ENCODE results near the gene SURF6.
"Not testable (repeated sequence)": the region's sequence is repeated elsewhere in the genome, so short reads cannot be mapped to it uniquely, and the experiment has no call there.

Gene SURF6

DNA sequence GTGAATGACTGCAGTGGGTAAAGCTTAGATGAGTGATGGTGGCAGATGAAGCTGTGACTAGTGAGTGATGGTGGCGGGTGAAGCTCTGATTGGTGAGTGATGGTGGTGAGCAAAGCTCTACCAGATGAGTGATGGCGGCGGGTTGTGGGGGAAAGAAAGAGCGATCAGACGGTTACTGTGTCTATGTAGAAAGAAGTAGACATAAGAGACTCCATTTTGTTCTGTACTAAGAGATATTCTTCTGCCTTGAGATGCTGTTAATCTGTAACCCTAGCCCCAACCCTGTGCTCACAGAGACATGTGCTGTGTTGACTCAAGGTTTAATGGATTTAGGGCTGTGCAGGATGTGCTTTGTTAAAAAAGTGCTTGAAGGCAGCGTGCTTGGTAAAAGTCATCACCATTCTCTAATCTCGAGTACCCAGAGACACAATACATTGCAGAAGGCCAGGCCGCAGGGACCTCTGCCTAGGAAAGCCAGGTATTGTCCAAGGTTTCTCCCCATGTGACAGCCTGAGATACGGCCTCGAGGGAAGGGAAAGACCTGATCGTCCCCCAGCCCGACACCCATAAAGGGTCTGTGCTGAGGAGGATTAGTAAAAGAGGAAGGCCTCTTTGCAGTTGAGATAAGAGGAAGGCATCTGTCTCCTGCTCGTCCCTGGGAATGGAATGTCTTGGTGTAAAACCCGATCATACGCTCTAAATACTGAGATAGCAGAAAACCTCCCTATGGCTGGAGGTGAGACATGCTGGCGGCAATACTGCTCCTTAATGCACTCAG, 52.5 kb downstream of the SURF6 start:
- not testable (repeated sequence) for DNase-seq

GRCh38 chr9:133282464-133283238, 53.3 kb downstream of the SURF6 start:
- no peak for DNase-seq

DNA sequence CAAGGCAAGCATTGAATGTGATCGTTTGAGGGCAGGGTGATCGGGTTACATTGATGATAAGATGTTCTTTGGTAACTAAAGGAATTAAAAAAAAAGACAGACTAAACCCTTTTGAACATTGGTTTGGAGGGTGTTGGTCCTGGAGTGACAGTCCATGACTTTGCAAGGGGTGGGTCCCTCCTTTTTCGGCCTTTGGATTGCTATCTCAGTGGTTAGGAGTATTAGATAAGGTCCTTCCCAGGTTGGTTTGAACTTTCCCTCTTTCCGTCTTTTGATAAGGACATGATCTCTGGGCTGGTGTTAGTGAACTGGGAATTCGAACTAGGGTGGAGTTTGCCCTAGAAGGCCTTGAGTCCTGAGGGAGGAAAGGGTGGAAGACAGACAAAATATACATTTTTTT, 55.6 kb downstream of the SURF6 start:
- no peak for DNase-seq
